ENCODE measurements around the gene TENM3.

Gene TENM3

DNA sequence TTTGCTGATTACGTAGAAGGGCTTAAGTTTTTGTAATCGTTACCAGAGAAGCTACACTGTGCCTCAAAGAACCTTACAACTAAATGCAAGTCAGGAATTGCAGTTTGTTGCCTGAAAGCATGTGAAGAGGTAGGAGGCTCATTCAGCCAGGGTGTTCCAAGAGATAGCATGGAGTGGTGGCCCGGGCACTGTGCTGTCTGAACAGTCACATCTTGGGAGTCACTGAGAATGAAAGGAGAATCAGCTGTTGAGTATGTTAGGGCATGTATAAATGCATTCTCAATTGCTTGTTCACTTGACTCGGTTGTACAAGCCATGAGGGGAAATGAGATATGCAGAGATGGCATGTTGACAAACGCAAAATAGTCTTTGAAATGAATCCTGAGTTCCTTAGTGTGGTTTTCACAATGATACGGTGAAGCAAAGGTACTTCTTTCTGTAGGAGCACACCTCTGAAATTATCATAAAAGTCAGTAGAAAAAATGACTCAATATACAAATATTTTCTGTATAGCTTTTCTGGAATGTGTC lies 513.0 kb downstream of the TENM3 start:
- DNase-seq, result no peak

DNA sequence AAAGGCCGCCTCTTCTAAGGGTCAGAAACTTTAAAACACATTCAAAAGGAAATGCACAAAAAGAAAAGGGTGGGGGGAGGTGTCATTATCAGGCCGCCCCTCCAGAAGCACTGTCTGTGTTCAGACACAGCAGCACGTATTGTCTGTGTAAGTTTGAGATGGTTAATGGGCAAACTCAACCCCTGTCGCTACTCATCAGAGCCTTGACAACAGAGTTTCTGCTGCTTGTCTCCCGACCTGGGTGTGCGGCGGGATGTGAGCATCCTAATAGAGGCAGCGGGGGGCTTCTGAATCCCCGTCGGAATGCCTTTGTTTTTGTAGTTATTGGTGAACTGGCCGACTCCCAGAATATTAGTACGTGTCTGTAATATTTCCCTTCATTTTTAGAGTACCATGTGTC lies 515.1 kb downstream of the TENM3 start:
- no peak for DNase-seq

DNA sequence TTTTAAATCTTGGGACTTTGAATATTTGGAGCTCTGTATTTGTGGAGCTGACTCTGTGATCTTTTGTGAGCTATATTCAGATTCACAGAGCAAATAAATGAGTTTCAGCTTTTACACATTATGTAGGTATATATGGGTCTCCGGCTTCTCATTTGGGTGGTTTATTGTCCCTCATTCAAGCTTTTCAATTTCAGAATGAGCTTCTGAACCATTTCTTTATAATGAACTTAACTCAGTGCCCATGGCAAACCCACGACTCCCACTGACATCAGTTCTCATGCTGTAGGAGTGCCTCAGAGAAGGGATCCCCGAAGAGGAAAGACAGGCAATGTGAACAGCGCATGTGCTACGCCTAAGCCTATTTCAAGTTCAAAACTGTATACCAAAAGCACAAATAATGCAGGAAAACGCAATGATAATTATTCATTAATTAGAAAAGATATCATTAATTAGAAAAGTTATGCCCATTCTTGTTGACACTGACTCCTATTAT lies 517.4 kb downstream of the TENM3 start:
- no peak for DNase-seq

DNA sequence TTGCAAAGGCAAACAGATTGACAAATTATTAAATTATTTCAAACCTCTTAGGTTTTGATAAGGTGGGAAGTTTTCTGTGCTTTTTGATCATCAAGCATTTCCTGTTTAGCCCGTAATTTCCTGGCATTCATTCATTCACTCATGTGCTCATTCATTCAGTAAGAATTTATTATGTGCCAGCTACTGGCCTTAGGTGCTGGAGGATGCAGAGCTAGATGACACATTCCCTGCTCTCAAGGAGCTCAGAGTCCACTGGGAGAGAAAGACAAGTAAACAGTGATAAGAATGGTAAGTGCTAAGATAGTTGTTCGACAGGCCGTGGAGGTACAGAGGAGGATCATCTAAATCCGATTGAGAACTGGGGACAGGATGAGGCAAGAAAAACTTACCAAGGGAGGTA lies 520.9 kb downstream of the TENM3 start:
- no peak for DNase-seq

DNA sequence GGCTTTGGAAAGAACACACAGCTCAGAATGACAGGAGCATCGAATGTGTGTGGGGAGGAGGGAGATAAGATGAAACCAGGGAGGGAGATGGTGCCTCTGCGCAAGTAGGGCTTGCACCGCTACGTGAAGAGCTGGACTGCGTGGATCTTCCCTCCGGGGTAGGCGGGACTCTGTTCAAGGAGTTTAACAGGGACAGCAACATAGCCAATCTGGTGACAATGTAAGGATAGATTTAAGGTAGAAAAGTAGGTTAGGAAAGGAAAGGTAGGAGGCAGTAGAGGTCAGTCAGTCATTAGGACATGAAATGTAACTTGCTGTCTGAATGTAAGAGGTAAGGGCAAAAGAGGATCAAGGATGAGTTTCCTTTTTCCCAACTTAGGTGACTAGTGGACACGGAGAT lies 521.4 kb downstream of the TENM3 start:
- DNase-seq, result no peak

DNA sequence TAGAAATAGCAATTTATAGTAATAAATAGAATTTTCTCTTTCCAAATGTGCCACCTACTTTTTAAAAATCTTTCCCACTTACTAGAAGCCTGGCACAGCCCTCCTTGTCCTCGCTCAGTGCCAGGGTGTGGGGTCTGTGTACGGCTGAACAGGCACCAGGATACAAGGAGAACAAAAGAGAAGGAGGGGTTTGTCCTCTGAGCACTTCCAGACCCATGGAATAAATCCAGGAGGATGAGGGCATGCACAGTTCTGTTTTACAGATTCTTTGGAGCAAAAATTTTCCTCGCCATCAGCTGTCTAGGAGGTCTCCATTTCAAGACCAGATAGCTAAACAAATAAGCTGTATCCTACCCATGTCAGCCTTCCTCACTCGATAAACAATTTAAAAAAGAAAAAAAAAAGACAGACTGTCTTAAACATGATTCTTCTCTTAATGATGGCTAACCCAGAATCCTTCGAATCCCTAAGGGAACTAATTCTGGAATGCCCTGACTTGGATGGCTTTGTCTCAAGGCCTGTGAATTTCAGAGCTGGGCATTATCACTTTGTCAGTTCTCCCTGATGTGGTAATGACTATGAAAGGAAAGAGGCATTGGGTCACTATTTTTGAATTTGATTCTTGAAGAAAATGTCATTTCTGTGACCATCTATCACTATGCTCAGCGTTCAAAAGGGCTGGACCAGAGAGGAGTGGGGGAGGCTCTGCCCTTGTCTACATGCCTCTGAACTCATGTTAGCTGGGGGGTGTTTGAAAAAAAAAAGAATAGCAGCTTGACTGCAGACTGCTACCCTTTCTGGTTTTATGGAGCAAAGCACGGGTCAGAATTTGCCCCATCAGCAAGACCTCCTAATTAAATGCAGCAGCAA lies 523.0 kb downstream of the TENM3 start:
- DNase-seq, result no peak

DNA sequence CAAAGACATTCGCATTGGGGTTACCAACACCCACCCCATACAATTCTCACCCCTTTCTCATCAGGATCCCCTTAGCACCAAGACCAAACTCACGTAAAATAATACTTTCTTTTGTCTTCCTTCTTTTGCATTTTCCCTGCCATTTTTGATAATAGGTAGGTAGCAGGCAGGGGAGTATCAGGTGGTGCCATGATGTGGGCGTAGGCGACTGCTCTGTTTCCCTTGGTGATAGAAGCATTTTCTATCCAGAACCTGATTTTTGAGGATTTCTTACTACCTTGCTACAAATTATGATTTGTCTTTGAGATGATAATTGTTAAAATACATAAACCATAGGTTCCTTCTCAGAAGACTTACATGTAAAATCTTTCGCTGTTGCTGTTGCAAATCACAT lies 523.7 kb downstream of the TENM3 start:
- no peak for DNase-seq

DNA sequence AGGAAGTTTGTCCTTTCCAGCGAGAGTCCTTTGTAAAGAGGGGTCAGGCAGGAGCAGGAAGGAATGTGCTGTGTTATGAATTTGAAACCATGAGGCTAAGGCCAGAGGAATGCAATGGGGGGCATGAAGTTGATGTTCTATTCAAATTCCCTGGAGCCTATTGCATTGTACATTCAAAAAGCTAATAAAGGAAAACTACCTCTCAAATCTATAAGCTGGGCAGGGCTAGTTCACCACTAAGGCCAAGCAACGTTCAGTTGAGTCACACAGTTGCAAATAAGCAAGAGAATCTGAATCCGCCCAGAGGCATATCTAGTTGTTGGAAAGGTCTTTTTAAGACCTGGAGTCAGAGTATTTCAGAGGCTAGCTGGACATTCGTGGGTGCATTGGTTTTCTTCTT lies 525.6 kb downstream of the TENM3 start:
- no peak for DNase-seq

DNA sequence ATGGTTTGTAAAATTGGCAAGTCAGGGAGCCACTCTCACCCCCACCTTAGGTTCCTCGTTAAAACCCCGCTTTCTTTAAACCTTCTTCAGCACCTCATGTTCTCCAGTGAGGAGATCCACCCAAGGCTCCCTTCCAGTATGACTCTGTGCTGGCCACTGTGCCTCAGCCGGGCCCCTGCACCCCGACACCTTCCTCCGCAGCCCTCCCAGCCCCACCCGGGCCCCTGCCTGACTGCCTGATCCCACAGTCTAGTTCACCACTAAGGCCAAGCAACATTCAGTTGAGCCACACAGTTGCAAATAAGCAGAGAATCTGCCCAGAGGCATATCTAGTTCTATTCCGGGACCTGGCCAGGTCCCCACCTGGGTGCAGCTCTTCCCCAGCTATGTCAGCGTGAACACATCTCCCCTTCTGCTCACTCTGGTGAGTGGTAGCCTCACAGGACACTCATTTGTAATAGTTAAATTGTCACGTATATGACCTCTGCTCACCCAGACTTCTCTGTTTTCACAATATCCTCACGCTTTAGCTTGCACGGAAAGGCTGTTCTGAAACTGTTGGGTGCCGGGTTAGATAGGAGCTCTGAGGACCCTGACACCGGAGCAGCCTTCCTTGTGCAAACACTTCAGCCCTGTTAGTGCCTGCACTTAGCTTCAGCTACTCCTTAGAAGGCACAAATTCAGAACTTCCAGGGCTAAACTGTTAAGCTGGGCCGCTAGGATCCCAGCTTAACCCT lies 527.2 kb downstream of the TENM3 start:
- no peak for DNase-seq

DNA sequence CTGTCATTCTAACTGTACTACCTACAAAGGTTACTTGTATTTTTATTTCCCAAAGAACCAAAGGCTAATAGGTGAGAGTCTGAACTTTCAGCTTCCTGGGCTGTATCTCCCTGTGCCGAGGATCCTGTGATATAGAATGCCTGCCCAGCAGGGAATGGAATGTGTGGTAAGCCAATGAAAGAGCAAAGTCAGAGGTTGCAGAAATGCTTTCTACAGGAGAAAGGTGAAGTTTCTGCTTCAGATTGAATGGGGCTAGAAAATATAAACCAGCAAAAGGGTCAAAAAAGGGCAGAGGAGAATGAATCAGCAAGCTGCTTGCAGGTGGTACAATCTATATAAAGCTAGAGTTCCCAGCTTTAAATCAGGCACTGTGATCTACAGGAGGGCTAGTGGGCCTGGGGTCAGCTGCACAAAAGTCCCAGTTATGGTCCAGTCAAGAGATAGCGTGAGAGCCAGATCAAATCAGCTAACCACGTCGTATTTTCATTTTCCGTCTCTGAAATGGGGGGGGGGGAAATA lies 527.9 kb downstream of the TENM3 start:
- no peak for DNase-seq

DNA sequence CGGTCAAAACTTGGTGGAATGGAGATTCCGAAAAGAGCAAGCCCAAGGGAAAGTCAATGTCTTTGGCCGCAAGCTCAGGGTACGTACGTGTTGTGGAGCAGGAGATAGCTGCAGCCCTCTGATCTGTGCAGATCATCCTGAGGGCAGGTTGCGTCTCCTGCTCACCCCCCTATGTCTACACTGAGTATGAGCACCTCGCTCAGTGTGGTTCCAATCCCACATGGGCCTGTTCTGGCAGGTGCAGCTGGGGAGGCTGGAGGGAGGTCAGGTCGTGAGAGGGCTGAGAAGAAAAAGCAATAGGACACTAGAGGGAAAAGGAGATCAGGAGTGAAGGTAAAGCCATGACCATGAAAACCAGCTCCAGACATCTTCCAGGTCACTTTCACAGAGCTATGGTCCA lies 531.9 kb downstream of the TENM3 start:
- DNase-seq, result no peak

DNA sequence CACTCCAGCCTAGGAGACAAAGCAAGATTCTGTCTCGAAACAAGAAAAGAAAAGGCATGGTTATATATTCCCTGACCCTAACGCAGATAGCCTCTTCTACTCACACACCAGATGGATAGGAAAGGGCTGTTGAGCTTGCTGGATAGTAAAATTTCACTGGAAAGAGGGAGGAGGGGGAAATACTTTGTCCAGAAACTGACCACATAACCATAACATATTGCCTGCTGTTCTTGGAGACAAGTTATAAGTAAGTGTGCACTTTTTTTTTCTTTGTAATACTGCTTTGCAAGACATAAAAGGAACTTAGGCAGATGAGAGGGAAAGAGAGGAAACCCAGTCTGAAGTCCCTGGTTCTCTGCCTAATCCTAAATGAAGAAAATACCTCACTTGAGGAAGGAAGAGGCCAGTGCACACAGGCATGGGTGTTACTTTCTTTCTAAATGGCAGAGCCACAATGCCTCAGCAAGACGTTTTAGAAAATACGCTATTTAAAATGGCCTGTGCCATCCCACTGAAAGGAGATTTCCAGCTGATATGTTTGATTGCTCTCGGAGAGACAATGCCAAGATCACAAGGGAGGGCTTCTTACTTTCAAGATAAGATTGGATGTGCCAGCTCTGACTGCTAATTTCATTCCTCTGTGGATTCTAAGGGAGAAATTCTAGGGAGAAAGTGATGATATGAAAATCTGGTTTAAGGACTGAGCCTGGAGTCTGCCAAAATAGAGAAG lies 533.3 kb downstream of the TENM3 start:
- no peak for DNase-seq

DNA sequence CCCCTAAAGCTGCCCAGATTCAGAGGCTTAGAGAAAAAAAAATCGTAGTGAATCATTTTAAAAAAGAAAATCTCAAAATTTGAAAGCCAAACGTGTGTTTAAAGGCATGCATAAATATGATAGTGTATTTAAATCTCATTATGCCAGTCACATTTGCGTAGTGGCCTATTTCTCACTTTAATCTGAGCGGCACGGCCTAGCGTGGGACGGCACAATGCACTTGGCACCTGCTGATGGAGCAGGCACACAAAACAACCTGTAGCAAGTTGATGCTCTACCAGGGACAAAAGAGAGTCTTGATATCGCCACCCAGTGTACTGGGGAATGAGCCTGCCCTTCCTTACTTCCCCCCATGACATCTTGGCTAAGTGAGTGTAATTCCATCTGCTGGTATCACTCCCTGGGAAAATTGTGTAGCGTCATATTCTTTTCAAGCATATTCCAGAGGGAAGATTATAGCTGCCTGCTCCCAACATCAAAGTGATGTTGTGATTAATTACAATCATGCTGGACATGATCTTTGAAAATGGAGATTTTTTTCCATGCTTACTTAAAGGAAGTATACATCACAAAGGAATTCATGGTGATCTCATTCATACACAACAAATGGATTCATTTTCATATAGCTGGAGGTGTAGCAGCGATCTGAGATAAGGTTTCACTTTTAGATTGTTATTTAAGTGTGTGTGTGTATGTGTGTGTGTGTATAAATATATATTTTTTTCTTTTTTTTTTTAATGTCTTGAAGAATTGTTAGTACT lies 535.2 kb downstream of the TENM3 start:
- no peak for DNase-seq

DNA sequence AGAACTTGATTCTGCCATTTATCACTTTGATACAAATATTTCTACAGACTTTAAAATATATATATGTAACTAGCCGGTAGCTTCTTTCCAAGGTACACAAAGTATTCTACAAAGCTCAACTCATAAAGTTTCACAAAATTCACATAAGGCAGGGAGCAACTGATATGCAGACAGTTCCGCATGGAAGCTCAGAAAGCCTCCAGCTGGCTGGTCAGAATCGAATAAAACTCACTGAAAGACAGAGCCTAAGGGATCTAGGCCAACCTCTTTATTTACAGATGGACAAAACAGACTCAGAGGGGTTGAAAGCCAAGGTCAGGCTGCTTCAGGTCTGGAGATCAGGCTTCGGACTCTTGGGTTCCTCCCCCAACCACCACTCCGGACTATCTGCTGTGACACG lies 543.8 kb downstream of the TENM3 start:
- DNase-seq, result no peak

DNA sequence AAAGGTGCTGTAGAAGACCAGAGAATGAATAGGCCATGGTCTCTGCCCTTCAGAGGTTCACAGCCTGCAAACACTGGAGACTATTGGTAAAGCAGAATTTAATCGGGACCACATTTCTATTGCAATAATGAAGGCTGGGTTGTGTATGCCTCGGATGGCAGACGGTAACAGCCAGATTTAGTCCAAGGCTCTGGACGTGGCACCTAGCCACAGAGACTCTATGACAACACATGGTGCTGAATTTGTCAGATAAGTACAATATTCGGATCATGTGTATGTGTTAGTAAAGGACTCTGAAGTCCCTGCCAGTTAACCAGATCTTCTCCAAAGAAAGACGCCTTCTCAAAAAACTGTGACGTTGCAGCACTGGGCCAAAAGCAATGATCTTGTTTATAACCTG lies 545.0 kb downstream of the TENM3 start:
- no peak for DNase-seq

DNA sequence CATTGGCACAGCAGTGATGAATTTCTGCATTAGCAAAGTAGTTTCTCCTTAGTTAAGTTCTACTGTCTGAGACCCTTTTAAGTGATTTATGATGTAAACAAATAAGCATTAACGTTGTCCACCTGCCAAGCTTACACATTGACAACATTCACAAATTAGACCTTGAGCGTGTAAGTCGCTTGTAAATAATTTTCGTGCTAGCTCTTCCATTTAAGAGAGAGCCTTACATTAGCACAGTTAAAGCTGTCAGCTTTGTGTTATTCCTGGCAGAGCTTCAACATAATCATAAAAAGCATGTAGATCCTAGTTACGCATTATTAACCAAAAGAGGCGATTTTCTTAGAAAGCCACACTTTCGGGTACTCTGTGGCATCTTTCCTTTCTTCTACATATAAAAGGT lies 546.3 kb downstream of the TENM3 start:
- DNase-seq, result no peak

DNA sequence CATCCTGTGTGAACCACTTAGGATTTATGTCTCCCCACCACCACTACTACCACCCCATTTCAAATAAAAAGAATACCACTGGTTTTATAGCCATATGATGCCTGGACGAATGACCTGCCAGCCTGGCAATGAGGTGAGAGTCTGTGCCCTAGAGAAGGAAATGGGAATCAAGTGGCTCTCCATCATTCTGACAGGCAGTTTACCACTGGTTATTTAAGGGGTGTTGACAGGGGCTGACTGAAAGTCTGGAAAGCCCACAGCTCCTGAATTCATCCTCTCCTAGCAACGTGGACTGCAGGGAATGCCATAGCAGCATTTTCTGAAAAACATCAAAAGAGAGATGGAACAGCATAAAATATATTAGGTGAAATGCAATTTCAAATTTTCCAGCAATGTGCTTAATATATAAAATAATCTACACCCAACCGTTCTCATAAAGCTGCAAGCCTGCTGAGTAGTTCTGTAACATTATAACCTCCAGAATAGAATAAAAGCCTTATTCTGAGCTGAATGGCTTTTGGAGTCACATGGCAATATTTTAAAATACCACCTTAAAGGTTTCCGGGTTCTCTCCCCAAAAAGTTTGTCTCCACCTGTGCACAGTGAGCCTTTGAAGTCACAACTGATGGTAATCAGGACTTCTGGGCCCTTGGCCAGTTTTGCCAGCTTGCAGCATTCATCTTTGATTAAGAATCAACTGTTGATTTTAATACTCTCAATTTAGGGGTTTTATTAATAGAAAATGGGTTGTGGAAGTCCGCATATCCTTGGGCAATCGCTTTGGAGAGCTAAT lies 552.4 kb downstream of the TENM3 start:
- DNase-seq, result no peak

DNA sequence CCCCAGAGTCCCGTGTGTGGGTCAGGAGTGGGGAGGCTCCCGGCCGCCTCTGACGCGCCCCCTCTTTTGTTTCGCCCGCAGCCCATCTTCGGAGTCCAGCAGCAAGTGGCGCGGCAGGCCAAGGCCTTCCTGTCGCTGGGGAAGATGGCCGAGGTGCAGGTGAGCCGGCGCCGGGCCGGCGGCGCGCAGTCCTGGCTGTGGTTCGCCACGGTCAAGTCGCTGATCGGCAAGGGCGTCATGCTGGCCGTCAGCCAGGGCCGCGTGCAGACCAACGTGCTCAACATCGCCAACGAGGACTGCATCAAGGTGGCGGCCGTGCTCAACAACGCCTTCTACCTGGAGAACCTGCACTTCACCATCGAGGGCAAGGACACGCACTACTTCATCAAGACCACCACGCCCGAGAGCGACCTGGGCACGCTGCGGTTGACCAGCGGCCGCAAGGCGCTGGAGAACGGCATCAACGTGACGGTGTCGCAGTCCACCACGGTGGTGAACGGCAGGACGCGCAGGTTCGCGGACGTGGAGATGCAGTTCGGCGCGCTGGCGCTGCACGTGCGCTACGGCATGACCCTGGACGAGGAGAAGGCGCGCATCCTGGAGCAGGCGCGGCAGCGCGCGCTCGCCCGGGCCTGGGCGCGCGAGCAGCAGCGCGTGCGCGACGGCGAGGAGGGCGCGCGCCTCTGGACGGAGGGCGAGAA lies 556.5 kb downstream of the TENM3 start:
- no peak for DNase-seq

DNA sequence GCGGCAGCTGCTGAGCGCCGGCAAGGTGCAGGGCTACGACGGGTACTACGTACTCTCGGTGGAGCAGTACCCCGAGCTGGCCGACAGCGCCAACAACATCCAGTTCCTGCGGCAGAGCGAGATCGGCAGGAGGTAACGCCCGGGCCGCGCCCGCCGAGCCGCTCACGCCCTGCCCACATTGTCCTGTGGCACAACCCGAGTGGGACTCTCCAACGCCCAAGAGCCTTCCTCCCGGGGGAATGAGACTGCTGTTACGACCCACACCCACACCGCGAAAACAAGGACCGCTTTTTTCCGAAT lies 557.0 kb downstream of the TENM3 start:
- no peak for DNase-seq

DNA sequence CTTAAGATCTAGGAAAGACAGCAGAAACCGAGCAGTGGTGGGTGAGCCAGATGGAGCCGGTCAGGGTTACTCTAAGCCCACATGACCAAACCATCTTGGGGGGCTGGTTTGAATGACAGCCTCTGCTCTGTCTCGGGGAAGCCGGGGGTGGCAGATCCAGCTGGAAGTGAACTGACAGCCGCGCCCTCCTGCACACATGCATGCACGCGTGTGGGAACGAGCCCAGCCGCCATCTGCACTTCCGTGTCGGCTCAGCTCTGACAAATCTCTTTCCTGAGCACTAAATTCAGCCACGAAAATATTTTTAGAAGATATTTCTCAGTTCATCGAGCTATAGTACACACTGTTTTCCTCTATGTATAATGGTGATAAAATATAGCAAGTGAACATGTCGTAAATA lies 558.4 kb downstream of the TENM3 start:
- DNase-seq, result no peak

DNA sequence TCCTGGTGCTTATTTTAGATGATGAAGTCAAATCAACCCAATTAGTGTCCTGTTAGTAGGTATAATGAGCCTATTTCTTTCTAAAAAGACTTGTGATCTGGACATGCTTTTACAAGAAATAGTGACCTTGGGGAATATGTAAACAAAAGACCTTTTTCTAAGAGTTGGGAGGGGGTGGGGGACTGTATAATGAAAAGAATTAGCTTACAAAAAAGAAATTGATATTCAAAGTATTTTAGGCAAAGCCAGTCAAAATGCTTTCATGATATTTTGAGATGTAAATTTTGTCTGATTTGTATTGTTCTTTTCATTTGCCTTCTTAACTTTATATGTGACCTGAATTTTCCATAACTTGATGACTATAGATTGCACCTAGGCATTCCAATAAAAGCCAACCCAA lies 559.4 kb downstream of the TENM3 start:
- DNase-seq, result no peak
